A673 (cell line): ENCODE data around the gene PDE10A.

Experiments
- EZH2 ChIP-seq: fragments of 200-600 bp; sonication (generic); IDR thresholded peaks from 2 replicates; pipeline ENCODE4 v1.6.1; 2017; ENCODE audit warnings: borderline replicate concordance, low read depth, mild to moderate bottlenecking, mixed read lengths, antibody characterized with exemption, low read length; ENCODE audit not compliant: poor library complexity, severe bottlenecking
- TF ChIP-seq, protein P1 (sequence below): fragments of 300-800, 200-600 bp; sonication (generic); conservative IDR thresholded peaks from 2 replicates; pipeline ENCODE4 v1.5.1; 2017; ENCODE audit warnings: low read depth, mild to moderate bottlenecking, antibody characterized with exemption, low read length, moderate library complexity, mixed read lengths

DNA sequence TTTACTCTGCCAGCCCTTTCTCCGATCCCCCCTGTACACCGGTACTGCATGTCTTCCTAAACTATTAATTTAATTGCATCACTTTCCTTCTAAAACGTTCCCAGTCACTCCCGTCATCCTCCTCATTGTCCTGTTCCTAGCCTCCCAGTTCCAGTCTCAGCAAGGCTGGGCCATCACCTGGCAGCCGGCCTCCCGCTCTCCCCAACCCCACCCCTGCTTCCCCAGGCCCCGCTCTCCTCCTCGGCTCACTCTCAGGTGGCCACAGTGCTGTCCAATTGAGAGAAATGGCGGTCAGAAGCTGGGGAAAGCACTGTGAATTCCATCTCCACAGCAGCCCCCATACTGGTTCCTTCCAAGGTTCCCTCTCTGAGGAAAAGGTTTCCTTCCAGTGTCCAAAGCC lies 8.9 kb downstream of the PDE10A start:
- TF ChIP-seq, protein P1, sequence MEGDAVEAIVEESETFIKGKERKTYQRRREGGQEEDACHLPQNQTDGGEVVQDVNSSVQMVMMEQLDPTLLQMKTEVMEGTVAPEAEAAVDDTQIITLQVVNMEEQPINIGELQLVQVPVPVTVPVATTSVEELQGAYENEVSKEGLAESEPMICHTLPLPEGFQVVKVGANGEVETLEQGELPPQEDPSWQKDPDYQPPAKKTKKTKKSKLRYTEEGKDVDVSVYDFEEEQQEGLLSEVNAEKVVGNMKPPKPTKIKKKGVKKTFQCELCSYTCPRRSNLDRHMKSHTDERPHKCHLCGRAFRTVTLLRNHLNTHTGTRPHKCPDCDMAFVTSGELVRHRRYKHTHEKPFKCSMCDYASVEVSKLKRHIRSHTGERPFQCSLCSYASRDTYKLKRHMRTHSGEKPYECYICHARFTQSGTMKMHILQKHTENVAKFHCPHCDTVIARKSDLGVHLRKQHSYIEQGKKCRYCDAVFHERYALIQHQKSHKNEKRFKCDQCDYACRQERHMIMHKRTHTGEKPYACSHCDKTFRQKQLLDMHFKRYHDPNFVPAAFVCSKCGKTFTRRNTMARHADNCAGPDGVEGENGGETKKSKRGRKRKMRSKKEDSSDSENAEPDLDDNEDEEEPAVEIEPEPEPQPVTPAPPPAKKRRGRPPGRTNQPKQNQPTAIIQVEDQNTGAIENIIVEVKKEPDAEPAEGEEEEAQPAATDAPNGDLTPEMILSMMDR, result no peak
- no peak for TF ChIP-seq EZH2
